NB4 (cell line): Measurements from ENCODE around the gene BICDL1.

Source experiments
- DNase-seq: peaks from one replicate; pipeline ENCODE4 v3.0.0; 2010; ENCODE audit warnings: low read depth
- H3K4me3 ChIP-seq: one replicate; pipeline ENCODE4 v1.5.1; 2011; ENCODE audit warnings: mild to moderate bottlenecking, low read depth, low read length, moderate library complexity
- CTCF ChIP-seq: IDR thresholded peaks from one replicate; pipeline ENCODE4 v1.5.1; 2012; ENCODE audit warnings: low read depth, low read length
- MAX ChIP-seq: IDR thresholded peaks from 2 replicates; pipeline ENCODE4 v1.6.1; 2011; ENCODE audit warnings: low read depth, low read length
- MYC ChIP-seq: IDR thresholded peaks from 2 replicates; pipeline ENCODE4 v1.6.1; 2011; ENCODE audit warnings: low read depth, low read length
- POLR2A ChIP-seq: IDR thresholded peaks from 2 replicates; pipeline ENCODE4 v1.6.1; 2011; ENCODE audit warnings: mild to moderate bottlenecking; ENCODE audit not compliant: insufficient read length; ENCODE audit errors: extremely low read depth

The BICDL1 gene

GRCh38 chr12:120024193-120024592 lies 35.2 kb downstream of the BICDL1 start:
- TF ChIP-seq CTCF = no peak
- TF ChIP-seq MAX = no peak
- no peak for TF ChIP-seq MYC
- no peak for TF ChIP-seq POLR2A
- no peak overlapping the region for H3K4me3 ChIP-seq
- no peak for DNase-seq

GRCh38 chr12:120025640-120026039 lies 36.6 kb downstream of the BICDL1 start:
- TF ChIP-seq POLR2A (no peak), MYC (no peak), MAX (no peak), CTCF (no peak)
- DNase-seq = no peak
- H3K4me3 ChIP-seq = no peak overlapping the region

GRCh38 chr12:120032242-120032641 lies 43.2 kb downstream of the BICDL1 start:
- no peak overlapping the region for H3K4me3 ChIP-seq
- no peak for TF ChIP-seq CTCF
- no peak for TF ChIP-seq MYC
- TF ChIP-seq MAX = no peak
- no peak for TF ChIP-seq POLR2A
- DNase-seq = no peak

GRCh38 chr12:120037851-120038250 lies 48.8 kb downstream of the BICDL1 start:
- no peak for DNase-seq
- TF ChIP-seq CTCF (no peak), POLR2A (no peak), MAX (no peak), MYC (no peak)
- H3K4me3 ChIP-seq = no peak overlapping the region

GRCh38 chr12:120039711-120040110 lies 50.7 kb downstream of the BICDL1 start:
- H3K4me3 ChIP-seq = no peak overlapping the region
- TF ChIP-seq MYC (no peak), POLR2A (no peak), MAX (no peak), CTCF (no peak)
- no peak for DNase-seq
